PFSK-1 (cell line): ENCODE results near the gene CROCC2.

Experiments
- POLR2AphosphoS5 ChIP-seq: IDR thresholded peaks from 2 replicates; pipeline ENCODE4 v1.6.1; 2012; ENCODE audit warnings: low read depth, mild to moderate bottlenecking, control low read depth, low read length, moderate library complexity
- SIN3A ChIP-seq: IDR thresholded peaks from 2 replicates; pipeline ENCODE4 v1.6.1; 2012; ENCODE audit warnings: mild to moderate bottlenecking, low read length, moderate library complexity, borderline replicate concordance; ENCODE audit not compliant: insufficient read depth
- TAF1 ChIP-seq: IDR thresholded peaks from 2 replicates; pipeline ENCODE4 v1.6.1; 2012; ENCODE audit warnings: low read length, control low read depth, borderline replicate concordance; ENCODE audit not compliant: insufficient read depth

DNA sequence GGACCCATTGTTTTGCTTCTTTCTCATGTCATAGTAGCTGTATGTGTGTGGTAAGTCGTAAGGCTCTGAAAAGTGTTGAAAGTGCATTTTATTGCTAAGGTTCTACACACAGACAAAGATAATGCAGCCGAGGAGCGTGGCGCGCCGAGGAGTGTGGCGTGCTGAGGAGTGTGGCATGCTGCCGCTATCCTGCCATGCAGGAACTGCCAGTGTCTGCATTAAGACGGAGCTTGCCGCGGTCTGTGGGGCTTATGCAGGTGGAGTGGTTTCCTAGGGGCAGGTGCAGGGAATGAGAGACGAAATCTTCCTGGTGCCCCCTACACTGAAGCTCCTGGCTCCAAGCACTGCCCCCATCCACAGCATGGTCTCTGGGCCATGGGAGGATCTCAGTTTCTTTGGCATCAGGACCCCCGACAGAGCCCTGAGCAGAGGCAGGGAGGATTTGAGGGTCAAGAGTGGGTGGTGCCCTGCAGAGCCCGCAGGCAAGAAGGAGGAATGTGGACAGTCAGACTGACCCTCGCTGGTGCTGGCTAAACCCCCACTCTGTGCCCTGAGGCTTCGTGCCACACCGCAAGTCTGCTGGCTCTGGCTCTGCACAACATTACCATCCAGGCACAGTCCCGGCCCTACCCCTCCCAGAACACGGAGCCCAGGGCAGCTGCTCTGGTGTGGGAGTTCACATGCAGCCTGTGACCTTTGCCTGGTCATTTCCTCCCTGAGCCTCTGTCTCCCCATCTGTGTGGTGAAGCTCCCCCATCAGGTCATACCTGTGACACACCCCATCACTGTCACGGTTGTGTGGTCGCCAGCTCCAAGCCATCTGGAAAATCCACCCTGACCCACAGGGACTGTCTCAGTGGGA lies 95.5 kb downstream of the CROCC2 start:
- no peak for TF ChIP-seq POLR2AphosphoS5
- TF ChIP-seq SIN3A: no peak
- TF ChIP-seq TAF1: no peak
